H1 (cell line): ENCODE measurements around the gene ELOVL5. TPM values are rescaled to one million over a fixed set of nuclear protein-coding genes. Genes with fewer than 3 reads are reported as not detected.

Experiments
- CTCF ChIA-PET: fragments of 300-600 bp; sonication (Branson Sonifier 250); formaldehyde crosslinking; loops from one replicate; lab custom pipeline; 2021; ENCODE audit not compliant: partially characterized antibody; lab: Charles Lee
- POLR2A ChIA-PET: fragments of 300-600 bp; sonication (Branson Sonifier 250); formaldehyde crosslinking; loops from one replicate; lab custom pipeline; 2021; ENCODE audit warnings: inconsistent platforms; ENCODE audit not compliant: partially characterized antibody; lab: Charles Lee
- DNase-seq, 2 experiments: peaks; one replicate each; pipeline versions ENCODE4 v3.0.0 to v3.0.0-alpha.2; 2010 to 2022; ENCODE audit warnings: low spot score in 2 of 2, low read depth in 1 of 2, mixed read lengths in 1 of 2
- FAIRE-seq: peaks from 2 replicates; lab custom pipeline; 2011; peaks lifted over from hg19 to GRCh38; lab: Jason Lieb, UNC
- H2AFZ ChIP-seq: 2 replicates; pipeline ENCODE4 v1.8.1; 2012; ENCODE audit warnings: low read length, inconsistent platforms
- H2AK5ac ChIP-seq: 2 replicates; pipeline ENCODE4 v1.6.1; 2013; ENCODE audit warnings: low read depth, low read length
- H2BK120ac ChIP-seq: replicated peaks from 2 replicates; pipeline ENCODE3; 2013; ENCODE audit warnings: low read depth, low read length, inconsistent platforms
- H2BK12ac ChIP-seq: 2 replicates; pipeline ENCODE4 v1.6.1; 2013; ENCODE audit warnings: low read depth, low read length
- H2BK15ac ChIP-seq: 2 replicates; pipeline ENCODE4 v1.6.1; 2013; ENCODE audit warnings: low read length
- H2BK20ac ChIP-seq: 2 replicates; pipeline ENCODE4 v1.6.1; 2013; ENCODE audit warnings: low read length
- H2BK5ac ChIP-seq: 2 replicates; pipeline ENCODE4 v1.6.1; 2013; ENCODE audit warnings: low read depth, low read length
- H3K14ac ChIP-seq: 2 replicates; pipeline ENCODE4 v1.6.1; 2013; ENCODE audit warnings: inconsistent platforms; ENCODE audit not compliant: insufficient read length
- H3K18ac ChIP-seq: 2 replicates; pipeline ENCODE4 v1.6.1; 2013; ENCODE audit warnings: low read length; ENCODE audit errors: extremely low read depth
- H3K23ac ChIP-seq: 2 replicates; pipeline ENCODE4 v1.6.1; 2013; ENCODE audit warnings: inconsistent platforms; ENCODE audit not compliant: insufficient read length
- H3K23me2 ChIP-seq: 2 replicates; pipeline ENCODE4 v1.6.1; 2013; ENCODE audit warnings: low read depth, low read length
- H3K27ac ChIP-seq: 2 replicates; pipeline ENCODE4 v1.6.1; 2011; ENCODE audit warnings: low read depth, low read length, inconsistent platforms
- H3K27me3 ChIP-seq, 4 experiments: replicated peaks in 1 of 4; 1 replicate in 1 of 4; 2 replicates in 3 of 4; pipeline versions ENCODE4 v1.6.1 to v1.8.1; 2011 to 2013; ENCODE audit warnings: low read length in 3 of 4, mild to moderate bottlenecking in 3 of 4, inconsistent platforms in 2 of 4, mixed read lengths in 2 of 4, moderate library complexity in 1 of 4; ENCODE audit not compliant: control insufficient read depth in 3 of 4, insufficient read depth in 3 of 4; ENCODE audit errors: extremely low read depth in 1 of 4
- H3K36me3 ChIP-seq, 4 experiments: 2 replicates each; pipeline versions ENCODE4 v1.6.1 to v1.8.1; 2011 to 2013; ENCODE audit warnings: mild to moderate bottlenecking in 4 of 4, low read length in 3 of 4, moderate library complexity in 2 of 4, control low read depth in 1 of 4, inconsistent platforms in 1 of 4; ENCODE audit not compliant: insufficient read depth in 4 of 4, control insufficient read depth in 2 of 4
- H3K4ac ChIP-seq: replicated peaks from 2 replicates; pipeline ENCODE3; 2013; ENCODE audit warnings: low read length, low read depth, mixed read lengths, inconsistent platforms; ENCODE audit not compliant: insufficient read length
- H3K4me1 ChIP-seq, 4 experiments: replicated peaks in 1 of 4; 1 replicate in 1 of 4; 2 replicates in 3 of 4; pipeline versions ENCODE4 v1.6.1 to v1.8.1; 2011 to 2013; ENCODE audit warnings: low read length in 3 of 4, inconsistent platforms in 2 of 4, mixed read lengths in 1 of 4; ENCODE audit not compliant: insufficient read depth in 4 of 4, control insufficient read depth in 3 of 4
- H3K4me2 ChIP-seq, 2 experiments: 2 replicates each; pipeline versions ENCODE4 v1.6.1 to v1.8.1; 2011 to 2013; ENCODE audit warnings: low read depth in 2 of 2, low read length in 2 of 2, control low read depth in 1 of 2, inconsistent platforms in 1 of 2, mild to moderate bottlenecking in 1 of 2; ENCODE audit not compliant: insufficient read depth in 1 of 2
- H3K4me3 ChIP-seq, 4 experiments: fragments of 200-600, 300-600 bp in 1 of 4; sonication (generic), shearing (Covaris generic), sonication (Bioruptor Twin) in 1 of 4; 2 replicates each; pipeline versions ENCODE4 v1.5.1 to v1.8.1; 2011 to 2016; ENCODE audit warnings: low read length in 4 of 4, low read depth in 3 of 4, control low read depth in 2 of 4, inconsistent platforms in 2 of 4, mild to moderate bottlenecking in 2 of 4, mixed read lengths in 1 of 4, moderate library complexity in 1 of 4; ENCODE audit not compliant: insufficient read depth in 2 of 4; ENCODE audit errors: extremely low read depth in 1 of 4
- H3K56ac ChIP-seq: replicated peaks from 2 replicates; pipeline ENCODE3; 2013; ENCODE audit warnings: low read depth, mild to moderate bottlenecking, mixed read lengths, low read length, inconsistent platforms; ENCODE audit not compliant: insufficient read length
- H3K79me1 ChIP-seq: 2 replicates; pipeline ENCODE4 v1.6.1; 2013; ENCODE audit warnings: low read depth, low read length, control low read depth
- H3K79me2 ChIP-seq, 2 experiments: 2 replicates each; pipeline versions ENCODE4 v1.6.1 to v1.8.1; 2012 to 2013; ENCODE audit warnings: low read length in 2 of 2, mild to moderate bottlenecking in 2 of 2, inconsistent platforms in 1 of 2; ENCODE audit not compliant: insufficient read depth in 2 of 2, control insufficient read depth in 1 of 2
- H3K9ac ChIP-seq, 4 experiments: replicated peaks in 1 of 4; 1 replicate in 1 of 4; 2 replicates in 3 of 4; pipeline versions ENCODE4 v1.6.1 to v1.8.1; 2011 to 2013; ENCODE audit warnings: low read depth in 3 of 4, low read length in 3 of 4, control low read depth in 2 of 4, mild to moderate bottlenecking in 2 of 4, moderate library complexity in 2 of 4, inconsistent platforms in 1 of 4; ENCODE audit errors: extremely low read depth in 1 of 4
- H3K9me3 ChIP-seq, 2 experiments: 2 replicates each; pipeline versions ENCODE4 v1.6.1 to v1.8.1; 2012 to 2013; ENCODE audit warnings: mild to moderate bottlenecking in 2 of 2, moderate library complexity in 2 of 2, control low read depth in 1 of 2, inconsistent platforms in 1 of 2, low read depth in 1 of 2, low read length in 1 of 2, mixed read lengths in 1 of 2; ENCODE audit not compliant: insufficient read depth in 2 of 2
- H4K20me1 ChIP-seq, 2 experiments: replicated peaks in 1 of 2; 2 replicates each; pipeline versions ENCODE3 to v1.8.1; 2011 to 2013; ENCODE audit warnings: inconsistent platforms in 2 of 2, low read length in 2 of 2, mild to moderate bottlenecking in 1 of 2; ENCODE audit not compliant: insufficient read depth in 2 of 2, control insufficient read depth in 1 of 2
- H4K5ac ChIP-seq: 2 replicates; pipeline ENCODE4 v1.6.1; 2013; ENCODE audit warnings: low read length, low read depth, mixed read lengths, inconsistent platforms; ENCODE audit not compliant: insufficient read length
- H4K8ac ChIP-seq: 2 replicates; pipeline ENCODE4 v1.8.0; 2013; ENCODE audit warnings: mild to moderate bottlenecking, moderate library complexity, low read length, inconsistent platforms; ENCODE audit not compliant: insufficient read depth; ENCODE audit errors: extremely low read depth
- H4K91ac ChIP-seq: replicated peaks from 2 replicates; pipeline ENCODE3; 2013; ENCODE audit warnings: low read length, mixed read lengths, inconsistent platforms; ENCODE audit not compliant: insufficient read length
- BACH1 ChIP-seq: IDR thresholded peaks from 2 replicates; pipeline ENCODE4 v1.6.1; 2012; ENCODE audit warnings: low read length, improper control_type of control experiment
- CTBP2 ChIP-seq: IDR thresholded peaks from 2 replicates; pipeline ENCODE4 v1.7.0; 2011; ENCODE audit warnings: borderline replicate concordance, mild to moderate bottlenecking, moderate library complexity, mixed read lengths, low read length; ENCODE audit not compliant: insufficient read depth, insufficient read length
- WGBS, 2 experiments: shearing (Covaris generic) in 1 of 2; methylation state at CpG; one replicate each; pipeline versions ENCODE4 v1.1.6 to v1.1.7; 2013 to 2015; ENCODE audit warnings: low lambda C conversion rate in 2 of 2, mixed read lengths in 2 of 2, inconsistent platforms in 1 of 2, low coverage in 1 of 2, missing lambda C conversion rate in 1 of 2; ENCODE audit not compliant: insufficient replicate concordance in 2 of 2, insufficient coverage in 1 of 2, insufficient read length in 1 of 2; ENCODE audit errors: extremely low coverage in 1 of 2, missing lambda C conversion rate in 1 of 2; 5-methylcytosine and 5-hydroxymethylcytosine counted together
- polyA plus RNA-seq, 7 experiments: library from polyadenylated mRNA; depleted of rRNA in 3 of 7; stranded (reverse) in 5 of 7; unstranded in 2 of 7; fragments of >200 nt in 5 of 7; fragments of 200-250 nt in 2 of 7; gene quantifications; 1 replicate in 5 of 7; 2 replicates in 1 of 7; 4 replicates in 1 of 7; pipeline versions ENCODE4 v1.2.1 to v1.2.3, GENCODE V29; 2011 to 2013; ENCODE audit warnings: missing spikeins in 2 of 7, mixed read lengths in 2 of 7
- total RNA-seq: library from RNA; stranded (reverse); fragmentation: NEBNext Ultra II Directional; extraction: Animal tissue kit (Norgen Biotek cat#: 25700); gene quantifications from 2 replicates; pipeline ENCODE4 v1.2.1, GENCODE V29; 2021

Gene ELOVL5
- total and polyA plus RNA-seq, 2 of the 8 experiments (the other 6 are each of a cell fraction or from before 2014, with no cell fraction given): 113 to 156 TPM

GRCh38 chr6:53326372-53327016, 22.3 kb downstream of the ELOVL5 start:
- no peak overlapping the region for H4K5ac ChIP-seq
- no peaks in the 10 kb centered on the region for H3K23me2 ChIP-seq
- no peak overlapping the region; a peak in 1 of 7 replicates for H3K9ac ChIP-seq
- peaks cover 9% of the 10 kb centered on the region for H3K79me1 ChIP-seq
- ChIA-PET POLR2A (no interaction called here), CTCF (interaction anchor here (0.9 to 1.1 kb wide), 2 partner anchors 9 to 155 kb away, joined by 3 to 4 read pairs; no protein-coding TSS in a partner anchor)
- no peak overlapping the region for H2BK120ac ChIP-seq
- no peak for DNase-seq
- H2BK15ac ChIP-seq: no peak overlapping the region
- 90% methylated on average over 10 of the region's 11 CpGs; no CpG with 5 or more reads in 1 of the 2 experiments for WGBS, 2 experiments
- H3K4me3 ChIP-seq: no peak overlapping the region
- peaks cover 10 to 98% of the 10 kb centered on the region in 2 experiments for H3K79me2 ChIP-seq
- H3K23ac ChIP-seq: no peak overlapping the region
- H3K27me3 ChIP-seq: peaks cover 0 to 2% (median 0%) of the 10 kb centered on the region in 4 experiments; a peak in 1 of 7 replicates
- TF ChIP-seq CTBP2: no peak
- 0 out of 2 replicates have a peak, but pooled peaks have one; percentile 31 for TF ChIP-seq BACH1
- H3K36me3 ChIP-seq: no peaks in the 10 kb centered on the region
- peak overlapping the region; percentile 39; the same call in 1 of the 2 replicates for H2BK5ac ChIP-seq
- H3K56ac ChIP-seq: no peak overlapping the region
- H2BK12ac ChIP-seq: no peak overlapping the region
- FAIRE-seq: no peak
- no peak overlapping the region for H3K4me2 ChIP-seq
- peaks cover 0 to 7% (median 4%) of the 10 kb centered on the region in 4 experiments for H3K4me1 ChIP-seq
- H4K8ac ChIP-seq: no peak overlapping the region
- H3K18ac ChIP-seq: no peak overlapping the region
- no peak overlapping the region for H3K27ac ChIP-seq
- no peak overlapping the region for H4K91ac ChIP-seq
- no peak overlapping the region for H2AK5ac ChIP-seq
- no peak overlapping the region for H3K4ac ChIP-seq
- peaks cover 19 to 31% of the 10 kb centered on the region in 2 experiments for H4K20me1 ChIP-seq
- no peaks in the 10 kb centered on the region for H3K9me3 ChIP-seq
- H2BK20ac ChIP-seq: no peak overlapping the region
- H2AFZ ChIP-seq: no peak overlapping the region
- H3K14ac ChIP-seq: no peak overlapping the region
